ENCODE results near the gene PACS2.
"Not testable (repeated sequence)": the region's sequence is repeated elsewhere in the genome, so short reads cannot be mapped to it uniquely, and the experiment has no call there.

Gene PACS2

GRCh38 chr14:105317546-105317945, 3.0 kb downstream of the PACS2 start:
- Histone ChIP-seq H3K4me1 (ENCODE audit: insufficient read depth, low read length) (peaks cover 29% of the 10 kb centered on the region), H3K27ac (ENCODE audit: low read depth, low read length) (peak overlapping the region; percentile 5), H3K9me3 (ENCODE audit: low read length) (no peaks in the 10 kb centered on the region), H3K27me3 (ENCODE audit: control insufficient read depth in 1 of 2, insufficient read depth in 2 of 2, low read length in 2 of 2) (no peaks in the 10 kb centered on the region), H3K4me3 (ENCODE audit: low read depth in 1 of 2, low read length in 2 of 2) (peak overlapping the region in 1 of 2 donors; percentile 35), H3K36me3 (ENCODE audit: insufficient read depth, low read length) (no peaks in the 10 kb centered on the region), H3K9ac (ENCODE audit: low read length) (no peak overlapping the region)

DNA sequence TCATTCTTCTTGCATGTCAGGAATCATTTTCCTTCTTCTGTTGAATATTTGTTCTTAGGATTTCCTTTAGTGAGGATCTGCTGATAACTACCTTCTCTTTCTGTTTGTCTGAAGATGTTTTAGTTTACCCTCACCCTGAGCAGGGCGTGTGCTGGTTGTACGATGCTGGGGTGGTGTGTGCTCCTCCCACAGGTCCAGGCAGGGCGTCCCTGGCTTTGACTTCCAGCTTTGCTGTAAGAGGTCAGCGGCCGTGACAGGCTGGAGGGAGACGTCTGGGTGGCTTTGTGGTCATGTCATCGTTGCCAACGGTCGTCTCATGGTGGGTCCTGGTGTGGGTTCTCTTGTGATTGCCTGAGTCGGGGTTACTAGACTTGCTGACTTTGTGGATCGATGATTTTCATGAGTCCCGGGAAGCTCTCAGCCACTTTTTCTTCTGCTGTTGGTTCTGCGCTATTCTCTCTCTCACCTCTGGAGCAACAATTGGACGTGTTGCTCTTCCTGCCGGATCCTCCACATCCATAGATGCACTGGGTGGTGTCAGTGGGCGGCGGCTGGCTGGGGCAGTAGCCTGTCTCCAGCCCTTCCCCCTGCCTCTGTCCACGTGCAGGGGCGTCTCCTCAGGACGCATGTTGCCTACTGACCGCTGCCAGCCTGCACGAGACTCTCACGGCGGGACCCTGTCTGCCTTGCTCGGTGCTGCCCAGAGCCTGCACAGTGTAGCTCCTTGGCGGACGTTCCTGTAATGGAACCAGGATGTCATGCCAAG, 8.4 kb downstream of the PACS2 start:
- H3K36me3 ChIP-seq (ENCODE audit: insufficient read depth, low read length) = no peaks in the 10 kb centered on the region
- H3K9ac ChIP-seq (ENCODE audit: low read length) = no peak overlapping the region
- H3K27ac ChIP-seq (ENCODE audit: low read depth, low read length) = no peak overlapping the region
- H3K4me1 ChIP-seq (ENCODE audit: insufficient read depth, low read length) = peaks cover 23% of the 10 kb centered on the region
- no peaks in the 10 kb centered on the region for H3K27me3 ChIP-seq (ENCODE audit: control insufficient read depth in 1 of 2, insufficient read depth in 2 of 2, low read length in 2 of 2)
- H3K4me3 ChIP-seq (ENCODE audit: low read depth in 1 of 2, low read length in 2 of 2) = no peak overlapping the region
- no peaks in the 10 kb centered on the region for H3K9me3 ChIP-seq (ENCODE audit: low read length)

DNA sequence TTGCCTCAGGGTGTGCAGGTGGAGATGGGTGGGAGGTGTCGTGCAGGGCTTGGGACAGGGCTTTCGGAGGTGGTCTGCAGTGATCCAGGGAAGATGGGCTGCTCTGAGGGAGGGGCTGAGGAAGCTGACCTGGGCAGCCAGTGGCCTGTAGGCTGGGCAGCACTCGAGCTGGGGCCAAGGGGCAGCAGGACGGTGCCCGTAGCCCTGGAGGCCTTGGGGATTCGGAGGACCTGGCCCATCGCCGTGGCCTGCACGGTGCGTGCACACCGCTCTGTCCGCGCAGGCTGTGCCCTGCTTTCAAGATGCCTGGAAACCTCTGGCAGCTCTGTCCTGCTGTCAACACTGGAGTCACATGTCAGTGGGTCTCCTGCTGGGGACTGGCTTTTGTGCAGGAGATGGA, 9.1 kb downstream of the PACS2 start:
- peaks cover 23% of the 10 kb centered on the region for H3K4me1 ChIP-seq (ENCODE audit: insufficient read depth, low read length)
- no peaks in the 10 kb centered on the region for H3K9me3 ChIP-seq (ENCODE audit: low read length)
- H3K36me3 ChIP-seq (ENCODE audit: insufficient read depth, low read length) = no peaks in the 10 kb centered on the region
- no peak overlapping the region for H3K4me3 ChIP-seq (ENCODE audit: low read depth in 1 of 2, low read length in 2 of 2)
- no peak overlapping the region for H3K9ac ChIP-seq (ENCODE audit: low read length)
- no peaks in the 10 kb centered on the region for H3K27me3 ChIP-seq (ENCODE audit: control insufficient read depth in 1 of 2, insufficient read depth in 2 of 2, low read length in 2 of 2)
- H3K27ac ChIP-seq (ENCODE audit: low read depth, low read length) = no peak overlapping the region

DNA sequence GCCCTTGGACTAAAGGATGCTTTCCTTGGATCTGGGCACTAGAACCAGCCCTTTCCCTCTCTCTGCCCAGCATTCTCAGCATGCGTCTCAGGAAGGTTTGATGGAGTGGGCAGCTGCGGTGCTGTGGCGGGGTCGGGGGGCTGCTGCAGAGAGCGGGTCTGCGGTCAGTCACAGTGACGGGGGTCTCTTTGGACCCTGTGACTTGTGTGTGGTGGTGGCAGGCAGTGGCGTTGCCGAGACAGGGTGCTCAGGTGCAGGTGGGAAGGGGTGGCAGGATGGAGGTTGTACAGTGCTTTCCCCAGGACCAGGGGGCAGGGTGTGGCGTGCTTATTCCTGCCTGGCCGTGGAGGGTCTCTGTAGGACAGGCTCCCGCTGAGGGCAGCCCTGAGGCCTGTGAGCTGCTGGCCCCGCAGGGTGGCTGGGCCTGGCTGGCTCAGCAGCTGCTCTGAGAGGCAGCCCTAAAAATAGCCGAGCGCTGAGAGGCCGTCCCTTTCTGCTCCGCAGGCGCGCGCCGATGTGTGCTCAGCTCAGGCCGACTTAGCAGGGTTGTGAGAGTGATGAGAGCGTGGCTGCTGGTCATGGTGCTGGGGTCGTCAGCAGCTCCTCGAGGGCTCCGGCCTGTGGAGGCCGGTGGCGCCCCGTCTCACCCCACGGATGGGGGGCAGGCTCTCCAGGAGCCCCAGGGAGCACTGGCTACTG, 9.7 kb downstream of the PACS2 start:
- Histone ChIP-seq H3K27ac (ENCODE audit: low read depth, low read length) (peak overlapping the region; percentile 10), H3K27me3 (ENCODE audit: control insufficient read depth in 1 of 2, insufficient read depth in 2 of 2, low read length in 2 of 2) (no peaks in the 10 kb centered on the region), H3K4me3 (ENCODE audit: low read depth in 1 of 2, low read length in 2 of 2) (no peak overlapping the region), H3K4me1 (ENCODE audit: insufficient read depth, low read length) (peaks cover 23% of the 10 kb centered on the region), H3K9me3 (ENCODE audit: low read length) (no peaks in the 10 kb centered on the region), H3K9ac (ENCODE audit: low read length) (no peak overlapping the region), H3K36me3 (ENCODE audit: insufficient read depth, low read length) (no peaks in the 10 kb centered on the region)

DNA sequence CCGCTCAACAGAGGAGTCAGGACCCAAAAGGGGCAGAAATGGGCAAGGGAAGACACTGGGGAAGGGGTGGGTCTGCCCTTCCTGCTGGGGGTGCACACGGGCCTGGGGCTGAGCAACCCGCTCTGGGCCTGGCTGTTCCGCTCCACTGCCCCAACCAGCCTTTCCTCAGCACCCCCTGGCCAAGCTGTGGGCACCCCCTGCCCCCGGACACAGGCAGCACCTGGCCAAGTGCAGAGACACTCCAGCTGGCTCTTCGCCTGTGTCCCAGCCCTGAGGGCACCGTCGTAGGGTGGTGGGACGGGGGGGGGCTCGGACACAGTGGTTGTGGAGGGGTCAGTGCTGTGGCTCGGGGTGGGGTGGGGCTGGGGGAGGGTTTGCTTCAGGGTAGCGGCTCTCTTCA, 10.3 kb downstream of the PACS2 start:
- Histone ChIP-seq H3K36me3 (ENCODE audit: insufficient read depth, low read length) (no peaks in the 10 kb centered on the region), H3K27ac (ENCODE audit: low read depth, low read length) (no peak overlapping the region), H3K4me1 (ENCODE audit: insufficient read depth, low read length) (peaks cover 23% of the 10 kb centered on the region), H3K9me3 (ENCODE audit: low read length) (no peaks in the 10 kb centered on the region), H3K9ac (ENCODE audit: low read length) (no peak overlapping the region), H3K4me3 (ENCODE audit: low read depth in 1 of 2, low read length in 2 of 2) (no peak overlapping the region), H3K27me3 (ENCODE audit: control insufficient read depth in 1 of 2, insufficient read depth in 2 of 2, low read length in 2 of 2) (no peaks in the 10 kb centered on the region)

GRCh38 chr14:105325303-105325702, 10.8 kb downstream of the PACS2 start:
- Histone ChIP-seq H3K9ac (ENCODE audit: low read length) (no peak overlapping the region), H3K4me1 (ENCODE audit: insufficient read depth, low read length) (peaks cover 23% of the 10 kb centered on the region), H3K27ac (ENCODE audit: low read depth, low read length) (no peak overlapping the region)

DNA sequence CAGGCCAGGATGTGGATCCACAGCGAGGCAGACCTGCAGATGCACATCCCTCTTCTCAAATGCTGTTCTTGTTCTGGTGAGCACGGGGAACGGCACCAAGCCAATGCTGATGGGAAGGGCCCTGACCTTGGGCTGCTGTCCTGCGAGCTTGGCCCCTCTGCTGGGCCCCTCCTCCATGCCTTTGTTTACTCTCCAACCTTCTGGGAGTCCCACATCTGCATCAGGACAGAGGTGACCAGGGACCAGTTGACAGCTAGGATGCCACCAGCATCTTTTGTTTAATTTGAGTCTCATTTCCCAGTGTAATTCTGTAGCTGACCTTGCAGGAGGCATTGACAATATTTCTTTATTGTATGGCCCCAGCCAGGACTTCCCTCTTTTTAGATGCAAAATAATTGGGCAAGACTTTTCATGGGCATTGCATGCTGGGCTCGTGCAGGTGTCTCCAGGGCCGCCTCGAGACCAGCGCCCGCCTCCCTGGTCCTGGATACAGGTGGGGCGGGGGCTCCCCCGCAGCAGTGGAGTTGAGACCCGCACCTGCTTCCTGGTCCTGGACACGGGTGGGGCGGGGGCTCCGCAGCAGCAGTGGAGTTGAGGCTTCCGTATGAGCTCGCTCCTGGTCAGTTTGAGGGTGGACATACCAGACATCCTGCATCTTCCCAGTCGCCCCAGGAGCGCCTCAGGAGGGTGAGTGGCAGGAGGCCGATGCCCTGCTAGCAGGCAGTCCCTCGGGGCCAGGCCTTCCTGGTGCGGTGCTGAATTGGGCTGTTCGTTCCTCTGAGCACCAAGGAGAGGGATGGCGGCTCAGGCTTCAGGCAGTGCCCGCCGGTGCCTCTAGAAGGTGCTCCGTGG, 11.4 kb downstream of the PACS2 start:
- no peaks in the 10 kb centered on the region for H3K36me3 ChIP-seq (ENCODE audit: insufficient read depth, low read length)
- no peak overlapping the region for H3K4me3 ChIP-seq (ENCODE audit: low read depth in 1 of 2, low read length in 2 of 2)
- no peaks in the 10 kb centered on the region for H3K27me3 ChIP-seq (ENCODE audit: control insufficient read depth in 1 of 2, insufficient read depth in 2 of 2, low read length in 2 of 2)
- H3K9me3 ChIP-seq (ENCODE audit: low read length) = no peaks in the 10 kb centered on the region
- H3K27ac ChIP-seq (ENCODE audit: low read depth, low read length) = no peak overlapping the region
- no peak overlapping the region for H3K9ac ChIP-seq (ENCODE audit: low read length)
- H3K4me1 ChIP-seq (ENCODE audit: insufficient read depth, low read length) = peaks cover 23% of the 10 kb centered on the region

More at GRCh38 chr14:105325303-105325702, 10.8 kb downstream of the PACS2 start:
- H3K9me3 ChIP-seq (ENCODE audit: low read length) = no peaks in the 10 kb centered on the region
- H3K36me3 ChIP-seq (ENCODE audit: insufficient read depth, low read length) = no peaks in the 10 kb centered on the region
- no peak overlapping the region for H3K4me3 ChIP-seq (ENCODE audit: low read depth in 1 of 2, low read length in 2 of 2)
- no peaks in the 10 kb centered on the region for H3K27me3 ChIP-seq (ENCODE audit: control insufficient read depth in 1 of 2, insufficient read depth in 2 of 2, low read length in 2 of 2)

- Histone ChIP-seq H3K4me1 (ENCODE audit: insufficient read depth, low read length) (peaks cover 23% of the 10 kb centered on the region), H3K9ac (ENCODE audit: low read length) (no peak overlapping the region), H3K27me3 (ENCODE audit: control insufficient read depth in 1 of 2, insufficient read depth in 2 of 2, low read length in 2 of 2) (no peaks in the 10 kb centered on the region), H3K27ac (ENCODE audit: low read depth, low read length) (no peak overlapping the region), H3K4me3 (ENCODE audit: low read depth in 1 of 2, low read length in 2 of 2) (no peak overlapping the region), H3K36me3 (ENCODE audit: insufficient read depth, low read length) (no peaks in the 10 kb centered on the region), H3K9me3 (ENCODE audit: low read length) (no peaks in the 10 kb centered on the region)
Observed at GRCh38 chr14:105326568-105326867, 12.0 kb downstream of the PACS2 start.

DNA sequence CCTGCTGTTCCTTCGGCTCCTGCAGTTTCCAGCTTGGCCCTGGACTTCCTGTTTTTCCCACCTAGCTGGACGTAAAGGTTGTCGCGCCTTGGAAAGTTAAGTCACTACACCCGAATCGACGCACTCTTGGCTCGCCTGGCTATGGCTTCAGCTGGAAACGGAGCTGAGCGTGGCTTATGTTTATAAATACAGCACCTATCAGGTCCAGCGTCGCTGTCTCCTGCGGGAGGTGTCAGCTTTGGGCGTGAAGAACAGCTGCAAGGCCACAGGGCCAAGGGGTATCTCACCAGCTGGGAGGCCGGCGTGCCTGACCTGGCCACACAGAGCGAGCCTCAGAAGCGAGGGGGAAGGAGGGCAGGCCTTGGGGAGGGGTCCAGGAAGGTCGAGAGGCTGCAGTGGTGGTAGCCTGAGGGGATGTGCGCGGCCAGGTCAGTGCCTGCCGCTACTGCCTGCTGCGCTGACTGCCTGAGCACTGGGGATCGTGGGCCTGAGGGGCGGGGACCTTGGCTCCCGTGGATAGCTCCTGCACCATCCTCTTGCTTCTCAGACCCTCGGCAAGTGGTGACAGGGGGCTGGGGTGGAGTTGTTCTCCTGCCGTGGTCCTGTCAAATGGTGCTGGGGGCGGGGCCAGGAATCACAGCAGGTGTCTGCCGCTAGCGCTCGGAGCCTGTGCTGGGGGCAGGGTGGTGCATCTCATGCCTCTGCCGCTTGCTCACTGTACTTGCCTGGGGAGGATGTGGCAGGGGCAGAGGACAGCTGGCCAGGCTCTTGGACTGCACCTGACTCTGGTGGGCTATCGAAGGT, 12.5 kb downstream of the PACS2 start:
- H3K27me3 ChIP-seq (ENCODE audit: control insufficient read depth in 1 of 2, insufficient read depth in 2 of 2, low read length in 2 of 2) = no peaks in the 10 kb centered on the region
- H3K27ac ChIP-seq (ENCODE audit: low read depth, low read length) = no peak overlapping the region
- H3K9me3 ChIP-seq (ENCODE audit: low read length) = no peaks in the 10 kb centered on the region
- H3K4me1 ChIP-seq (ENCODE audit: insufficient read depth, low read length) = peaks cover 23% of the 10 kb centered on the region
- H3K36me3 ChIP-seq (ENCODE audit: insufficient read depth, low read length) = no peaks in the 10 kb centered on the region
- no peak overlapping the region for H3K9ac ChIP-seq (ENCODE audit: low read length)
- H3K4me3 ChIP-seq (ENCODE audit: low read depth in 1 of 2, low read length in 2 of 2) = no peak overlapping the region

- not testable (repeated sequence) for H3K9me3 ChIP-seq (ENCODE audit: low read length); H3K27ac ChIP-seq (ENCODE audit: low read depth, low read length); H3K36me3 ChIP-seq (ENCODE audit: insufficient read depth, low read length); H3K9ac ChIP-seq (ENCODE audit: low read length); H3K4me3 ChIP-seq (ENCODE audit: low read depth in 1 of 2, low read length in 2 of 2); H3K27me3 ChIP-seq (ENCODE audit: control insufficient read depth in 1 of 2, insufficient read depth in 2 of 2, low read length in 2 of 2)
- H3K4me1 ChIP-seq (ENCODE audit: insufficient read depth, low read length) = peaks cover 23% of the 10 kb centered on the region
Observed at GRCh38 chr14:105327695-105328045, 13.1 kb downstream of the PACS2 start.
